Natural killer cell (primary cell): ENCODE results near the gene DNAJB7. TPM values are rescaled to one million over a fixed set of nuclear protein-coding genes. Genes with fewer than 3 reads are reported as not detected.
A peak's percentile ranks its signal among the peaks of the same experiment; 100 is the strongest.

Source experiments
- ATAC-seq, 3 donors: fragments of 150-1000 bp in 2 of 3; fragments of 200-7000 bp in 1 of 3; cut with Tn5 transposase; 1 replicate in 1 of 3; 2 replicates in 2 of 3; pipeline ENCODE4 v1.10.0; 2021; ENCODE audit warnings: mild to moderate bottlenecking in 2 of 3, moderate library complexity in 2 of 3
- DNase-seq, 2 donors: peaks; one replicate each; pipeline versions ENCODE4 v3.0.0 to v3.0.0-alpha.2; 2013 to 2021; ENCODE audit warnings: mixed read lengths in 1 of 2
- H3K27ac ChIP-seq: one replicate; pipeline ENCODE4 v1.5.1; 2013; ENCODE audit warnings: mild to moderate bottlenecking, low read length
- H3K27me3 ChIP-seq: one replicate; pipeline ENCODE4 v1.6.1; 2013; ENCODE audit warnings: low read length; ENCODE audit not compliant: control insufficient read depth, insufficient read depth
- H3K36me3 ChIP-seq: one replicate; pipeline ENCODE4 v1.6.1; 2013; ENCODE audit warnings: low read length; ENCODE audit not compliant: control insufficient read depth, insufficient read depth
- H3K4me1 ChIP-seq: one replicate; pipeline ENCODE4 v1.6.1; 2013; ENCODE audit warnings: low read length; ENCODE audit not compliant: control insufficient read depth, insufficient read depth
- H3K4me3 ChIP-seq: one replicate; pipeline ENCODE4 v1.5.1; 2013; ENCODE audit warnings: low read length
- H3K9me3 ChIP-seq: one replicate; pipeline ENCODE4 v1.6.1; 2013; ENCODE audit warnings: low read length; ENCODE audit not compliant: control insufficient read depth, insufficient read depth
- H3K27ac Mint-ChIP-seq, 2 donors: one replicate each; pipeline ENCODE4 v1.8.0; 2022; ENCODE audit warnings: mild to moderate bottlenecking in 2 of 2, mixed read lengths in 2 of 2, moderate library complexity in 1 of 2
- H3K27me3 Mint-ChIP-seq, 2 donors: one replicate each; pipeline ENCODE4 v1.8.0; 2022; ENCODE audit warnings: low read depth in 2 of 2, mixed read lengths in 2 of 2
- H3K36me3 Mint-ChIP-seq: one replicate; pipeline ENCODE4 v1.8.0; 2022; ENCODE audit warnings: mixed read lengths
- H3K4me1 Mint-ChIP-seq, 2 donors: one replicate each; pipeline ENCODE4 v1.8.0; 2022; ENCODE audit warnings: mixed read lengths in 2 of 2
- H3K4me3 Mint-ChIP-seq: one replicate; pipeline ENCODE4 v1.8.0; 2022; ENCODE audit warnings: mild to moderate bottlenecking, moderate library complexity, mixed read lengths
- H3K9me3 Mint-ChIP-seq, 2 donors: one replicate each; pipeline ENCODE4 v1.8.0; 2022; ENCODE audit warnings: mixed read lengths in 2 of 2
- CTCF ChIP-seq: fragments of 200-600 bp; IDR thresholded peaks from one replicate; pipeline ENCODE4 v1.8.0; 2022; ENCODE audit warnings: antibody characterized with exemption
- WGBS: methylation state at CpG from one replicate; pipeline ENCODE4 v1.1.7; 2013; ENCODE audit warnings: missing lambda C conversion rate; ENCODE audit not compliant: insufficient coverage; 5-methylcytosine and 5-hydroxymethylcytosine counted together
- intact Hi-C: fragments of 100-400 bp; cut with micrococcal nuclease; formaldehyde crosslinking; loops from one replicate; pipeline ENCODE4 v1.14.2; 2022
- total RNA-seq, 4 donors: library from RNA; stranded (reverse); fragments of 120-200 nt in 1 of 4; gene quantifications; one replicate each; pipeline versions ENCODE4 v1.2.3 to v1.2.4, GENCODE V29; 2013 to 2022

DNAJB7 gene
- total RNA-seq, 3 donors from 2014 or later (not counting 1 experiment from before 2014, with no cell fraction given), result not detected

GRCh38 chr22:40818192-40818746, 43.6 kb downstream of the DNAJB7 start:
- Histone ChIP-seq H3K4me1 (peaks cover 21% of the 10 kb centered on the region), H3K9me3 (no peaks in the 10 kb centered on the region), H3K27me3 (no peaks in the 10 kb centered on the region), H3K4me3 (peak overlapping the region; percentile 99), H3K36me3 (no peaks in the 10 kb centered on the region), H3K27ac (peak overlapping the region; percentile 89)
- intact Hi-C loops, result loop anchor here (2.0 kb wide), 2 partner anchors 39 to 181 kb away; partner anchors contain the start of genes MRTFA, ST13 and XPNPEP3
- WGBS, result 8% methylated on average over 14 of the region's 14 CpGs
- DNase-seq (peak in 1 of 2 donors; percentile 55), ATAC-seq (peak in 1 of 3 donors; percentile 0)
- no peak for TF ChIP-seq CTCF
- peaks cover 34 to 37% of the 10 kb centered on the region in 2 donors for H3K4me1 Mint-ChIP-seq
- no peaks in the 10 kb centered on the region for H3K27me3 Mint-ChIP-seq
- peak overlapping the region; percentile 78 for H3K4me3 Mint-ChIP-seq
- H3K9me3 Mint-ChIP-seq, result no peaks in the 10 kb centered on the region
- no peaks in the 10 kb centered on the region for H3K36me3 Mint-ChIP-seq
- H3K27ac Mint-ChIP-seq, result peak overlapping the region; percentile 78 to 92

DNA sequence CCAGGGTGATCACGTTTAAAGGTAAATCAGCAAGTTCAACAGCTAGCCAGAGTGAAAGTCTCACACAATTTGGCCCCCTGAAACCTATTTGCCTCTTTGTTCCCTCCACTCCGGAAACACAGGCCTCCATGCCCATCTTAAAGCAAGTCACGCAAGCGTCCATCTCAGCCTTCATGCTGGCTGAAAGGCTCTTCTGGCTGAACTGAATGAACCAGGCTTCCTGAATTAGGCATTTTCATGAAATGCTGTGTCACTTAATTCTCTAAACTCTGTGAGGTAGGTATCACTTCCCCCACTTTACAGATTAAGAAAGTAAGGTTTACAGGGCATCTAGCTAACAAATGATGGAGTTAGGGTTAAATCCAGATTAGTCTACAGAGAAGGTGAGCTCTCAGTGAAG, 44.2 kb downstream of the DNAJB7 start:
- H3K27ac Mint-ChIP-seq, result peak overlapping the region; percentile 78 to 92
- Histone ChIP-seq H3K4me3 (no peak overlapping the region), H3K27me3 (no peaks in the 10 kb centered on the region), H3K27ac (peak overlapping the region; percentile 89), H3K36me3 (no peaks in the 10 kb centered on the region), H3K4me1 (peaks cover 21% of the 10 kb centered on the region), H3K9me3 (no peaks in the 10 kb centered on the region)
- H3K27me3 Mint-ChIP-seq, result no peaks in the 10 kb centered on the region
- intact Hi-C loops, result loop anchor here (2.0 kb wide), 2 partner anchors 39 to 181 kb away; partner anchors contain the start of genes MRTFA, ST13 and XPNPEP3
- peaks cover 34 to 37% of the 10 kb centered on the region in 2 donors for H3K4me1 Mint-ChIP-seq
- DNase-seq (no peak), ATAC-seq (no peak)
- no peaks in the 10 kb centered on the region for H3K9me3 Mint-ChIP-seq
- H3K4me3 Mint-ChIP-seq, result peak overlapping the region; percentile 78
- no peak for TF ChIP-seq CTCF
- whole genome bisulfite sequencing, result 88% methylated on average over 4 of the region's 4 CpGs
- no peaks in the 10 kb centered on the region for H3K36me3 Mint-ChIP-seq

- H3K4me1 ChIP-seq, result peaks cover 14% of the 10 kb centered on the region
- no peak overlapping the region for H3K27ac ChIP-seq
- H3K9me3 Mint-ChIP-seq, result no peaks in the 10 kb centered on the region
- no peak for TF ChIP-seq CTCF
- H3K27me3 ChIP-seq, result no peaks in the 10 kb centered on the region
- H3K36me3 Mint-ChIP-seq, result no peaks in the 10 kb centered on the region
- peaks cover 32 to 33% of the 10 kb centered on the region in 2 donors for H3K4me1 Mint-ChIP-seq
- H3K4me3 ChIP-seq, result no peak overlapping the region
- no peak overlapping the region for H3K4me3 Mint-ChIP-seq
- peak overlapping the region in 1 of 2 donors; percentile 16 for H3K27ac Mint-ChIP-seq
- no peak for ATAC-seq
- no peak for DNase-seq
- intact Hi-C loops, result no loop called here
- H3K9me3 ChIP-seq, result no peaks in the 10 kb centered on the region
- H3K27me3 Mint-ChIP-seq, result no peaks in the 10 kb centered on the region
- no peaks in the 10 kb centered on the region for H3K36me3 ChIP-seq
Measured at GRCh38 chr22:40813912-40814315, 48.0 kb downstream of the DNAJB7 start.

Other genes with a start within 250 kb of the DNAJB7 start
- 10 to 100 TPM; 81.8 to 91.9 (median 83.5) TPM for gene MRTFA, start 225.4 kb downstream of the DNAJB7 start, total RNA-seq
- not detected for gene MCHR1, start 182.6 kb downstream of the DNAJB7 start, total RNA-seq
- gene SLC25A17, start 42.8 kb downstream of the DNAJB7 start, total RNA-seq, result 10 to 100 TPM in 2 of 3 donors, 1 to 10 TPM in 1; 9.2 to 13.4 (median 10.0) TPM
- 10 to 100 TPM; 72.2 to 81.9 (median 77.5) TPM for gene ST13, start 5.5 kb downstream of the DNAJB7 start, total RNA-seq
- 10 to 100 TPM; 14.8 to 17.8 (median 15.1) TPM for gene XPNPEP3, start 5.0 kb downstream of the DNAJB7 start, total RNA-seq
- 10 to 100 TPM; 27.1 to 34.3 (median 28.5) TPM for gene RBX1, start 89.3 kb upstream of the DNAJB7 start, total RNA-seq
- gene EP300, start 230.5 kb upstream of the DNAJB7 start, total RNA-seq, result 100 to 1,000 TPM; 180 to 193 (median 188) TPM